ENCODE data around the gene ECT2. TPM values are rescaled to one million over a fixed set of nuclear protein-coding genes. Genes with fewer than 3 reads are reported as not detected.

ECT2 gene
- total RNA-seq, 1 experiment from 2014 or later = 81.3 TPM

- Histone ChIP-seq H3K18ac (ENCODE audit: insufficient read length, low read depth, low read length) (no peak overlapping the region), H3K14ac (ENCODE audit: insufficient read depth, low read length) (no peak overlapping the region), H3K27ac (ENCODE audit: insufficient read length, low read depth, low read length) (no peak overlapping the region), H3K4ac (ENCODE audit: low read depth, low read length) (no peak overlapping the region), H3K4me1 (ENCODE audit: insufficient read depth, low read length) (no peaks in the 10 kb centered on the region), H3K23ac (ENCODE audit: insufficient read length, low read depth, low read length) (no peak overlapping the region), H3K56ac (ENCODE audit: insufficient read length, low read depth, low read length) (no peak overlapping the region), H4K5ac (ENCODE audit: insufficient read length, low read depth, low read length) (no peak overlapping the region), H2BK12ac (ENCODE audit: insufficient read length, low read depth, low read length) (no peak overlapping the region), H4K20me1 (ENCODE audit: control insufficient read depth, insufficient read depth, insufficient read length) (no peaks in the 10 kb centered on the region), H4K91ac (ENCODE audit: insufficient read length, low read depth, low read length) (no peak overlapping the region), H2BK120ac (ENCODE audit: low read depth, low read length, poor library complexity, severe bottlenecking) (no peak overlapping the region), H3K27me3 (ENCODE audit: insufficient read depth, low read length) (no peaks in the 10 kb centered on the region), H2BK15ac (ENCODE audit: low read depth, low read length) (no peak overlapping the region), H2BK5ac (ENCODE audit: insufficient read length, low read length) (no peak overlapping the region), H3K79me1 (ENCODE audit: insufficient read depth, low read depth, low read length, poor library complexity, severe bottlenecking) (no peaks in the 10 kb centered on the region), H3K23me2 (ENCODE audit: insufficient read length, low read depth, low read length, poor library complexity, severe bottlenecking) (no peaks in the 10 kb centered on the region), H3K4me2 (ENCODE audit: insufficient read depth, insufficient read length, low read length) (no peak overlapping the region), H3K79me2 (ENCODE audit: insufficient read depth, low read length) (no peaks in the 10 kb centered on the region), H2BK20ac (ENCODE audit: low read depth, low read length, poor library complexity, severe bottlenecking) (no peak overlapping the region), H4K8ac (replicated peaks; ENCODE audit: insufficient read length, low read depth, low read length) (no peak overlapping the region), H3T11ph (ENCODE audit: low read length) (no peak overlapping the region), H2AFZ (ENCODE audit: low read length) (no peak overlapping the region), H3K9ac (ENCODE audit: extremely low read depth, insufficient read length, low read length) (no peak overlapping the region), H3K9me3 (ENCODE audit: control insufficient read depth, low read depth, low read length) (no peaks in the 10 kb centered on the region), H2AK5ac (ENCODE audit: insufficient read length, low read length) (no peak overlapping the region)
- no peak overlapping the region for H3K4me3 Mint-ChIP-seq
- peaks cover 0 to 1% of the 10 kb centered on the region in 2 experiments; a peak in 1 of 5 replicates for H3K9me3 Mint-ChIP-seq
- TF ChIP-seq, protein P1, sequence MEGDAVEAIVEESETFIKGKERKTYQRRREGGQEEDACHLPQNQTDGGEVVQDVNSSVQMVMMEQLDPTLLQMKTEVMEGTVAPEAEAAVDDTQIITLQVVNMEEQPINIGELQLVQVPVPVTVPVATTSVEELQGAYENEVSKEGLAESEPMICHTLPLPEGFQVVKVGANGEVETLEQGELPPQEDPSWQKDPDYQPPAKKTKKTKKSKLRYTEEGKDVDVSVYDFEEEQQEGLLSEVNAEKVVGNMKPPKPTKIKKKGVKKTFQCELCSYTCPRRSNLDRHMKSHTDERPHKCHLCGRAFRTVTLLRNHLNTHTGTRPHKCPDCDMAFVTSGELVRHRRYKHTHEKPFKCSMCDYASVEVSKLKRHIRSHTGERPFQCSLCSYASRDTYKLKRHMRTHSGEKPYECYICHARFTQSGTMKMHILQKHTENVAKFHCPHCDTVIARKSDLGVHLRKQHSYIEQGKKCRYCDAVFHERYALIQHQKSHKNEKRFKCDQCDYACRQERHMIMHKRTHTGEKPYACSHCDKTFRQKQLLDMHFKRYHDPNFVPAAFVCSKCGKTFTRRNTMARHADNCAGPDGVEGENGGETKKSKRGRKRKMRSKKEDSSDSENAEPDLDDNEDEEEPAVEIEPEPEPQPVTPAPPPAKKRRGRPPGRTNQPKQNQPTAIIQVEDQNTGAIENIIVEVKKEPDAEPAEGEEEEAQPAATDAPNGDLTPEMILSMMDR (conservative IDR thresholded peaks at IDR 0.05) = no peak
- no peak overlapping the region for H3K27ac Mint-ChIP-seq
- H3K36me3 Mint-ChIP-seq (ENCODE audit: insufficient read depth in 1 of 3, low read depth in 3 of 3) = peaks cover 12 to 31% (median 28%) of the 10 kb centered on the region in 3 experiments
- DNase-seq = no peak
- H3K27me3 Mint-ChIP-seq (ENCODE audit: low read depth) = no peaks in the 10 kb centered on the region
- H3K4me1 Mint-ChIP-seq = no peaks in the 10 kb centered on the region
- WGBS (ENCODE audit: extremely low coverage, insufficient read length, low lambda C conversion rate) = no CpG with 5 or more reads among the region's 2 CpGs
These were observed 70.0 kb downstream of the ECT2 start for GRCh38 chr3:172820492-172820891.
